Left ventricle myocardium inferior (tissue), 1 donor: Measurements from ENCODE around the gene OVCA2. TPM values are rescaled to one million over a fixed set of nuclear protein-coding genes. Genes with fewer than 3 reads are reported as not detected.
"Not testable (repeated sequence)": the region's sequence is repeated elsewhere in the genome, so short reads cannot be mapped to it uniquely, and the experiment has no call there.

Experiments used
- DNase-seq: peaks from one replicate; pipeline ENCODE4 v3.0.0-alpha.2; 2020
- H3K27ac ChIP-seq: fragments of 200-600 bp; replicated peaks from 2 replicates; pipeline ENCODE4 v1.8.0; 2021
- H3K27me3 ChIP-seq: fragments of 200-600 bp; 2 replicates; pipeline ENCODE4 v1.8.0; 2021; ENCODE audit warnings: low read depth
- H3K36me3 ChIP-seq: fragments of 200-600 bp; 2 replicates; pipeline ENCODE4 v1.8.0; 2021
- H3K4me1 ChIP-seq: fragments of 200-600 bp; 2 replicates; pipeline ENCODE4 v1.8.0; 2021
- H3K4me3 ChIP-seq: fragments of 200-600 bp; 2 replicates; pipeline ENCODE4 v1.8.0; 2021; ENCODE audit warnings: mild to moderate bottlenecking, moderate library complexity
- H3K9me3 ChIP-seq: fragments of 200-600 bp; replicated peaks from 2 replicates; pipeline ENCODE4 v1.8.0; 2021
- intact Hi-C: fragments of 100-400 bp; cut with micrococcal nuclease; formaldehyde crosslinking; loops from one replicate; pipeline ENCODE4 v1.11.0; 2022
- total RNA-seq: library from RNA; stranded (reverse); fragmentation: NEBNext Ultra II Directional; extraction: Animal tissue kit (Norgen Biotek cat#: 25700); gene quantifications from one replicate; pipeline ENCODE4 v1.2.1, GENCODE V29; 2021
- TF ChIP-seq, protein P1 (sequence below): fragments of 200-600 bp; IDR thresholded peaks from 2 replicates; pipeline ENCODE4 v1.8.0; 2021; ENCODE audit warnings: antibody characterized with exemption, mild to moderate bottlenecking, borderline replicate concordance
- donor health status: DM: no; HTN: yes; CAD: no; lungs with severe emphysema.

The OVCA2 gene
- total RNA-seq, 1 donor from 2014 or later: 16.6 TPM

DNA sequence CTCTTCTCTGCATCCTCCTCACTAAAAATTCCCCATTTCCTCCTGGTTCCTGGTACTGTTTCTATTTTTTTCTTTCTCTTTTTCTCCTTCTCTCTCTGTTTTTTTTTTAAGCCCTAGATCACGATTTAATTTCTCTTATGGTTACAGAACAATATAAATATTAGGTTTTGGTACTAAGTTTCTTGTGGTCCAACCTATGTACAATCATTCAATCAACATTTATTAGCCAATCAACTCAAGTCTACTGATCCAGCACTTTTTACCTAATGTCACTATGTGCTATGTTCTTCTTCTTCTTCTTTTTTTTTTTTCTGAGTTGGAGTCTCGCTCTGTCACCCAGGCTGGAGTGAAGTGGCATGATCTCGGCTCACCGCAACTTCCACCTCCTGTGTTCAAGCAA, 29.3 kb upstream of the OVCA2 start:
- H3K27ac ChIP-seq: peak overlapping the region; percentile 66
- no peaks in the 10 kb centered on the region for H3K36me3 ChIP-seq
- no peaks in the 10 kb centered on the region for H3K27me3 ChIP-seq
- no peak for DNase-seq
- H3K4me1 ChIP-seq: peaks cover 27% of the 10 kb centered on the region
- H3K9me3 ChIP-seq: no peaks in the 10 kb centered on the region
- H3K4me3 ChIP-seq: no peak overlapping the region
- TF ChIP-seq, protein P1, sequence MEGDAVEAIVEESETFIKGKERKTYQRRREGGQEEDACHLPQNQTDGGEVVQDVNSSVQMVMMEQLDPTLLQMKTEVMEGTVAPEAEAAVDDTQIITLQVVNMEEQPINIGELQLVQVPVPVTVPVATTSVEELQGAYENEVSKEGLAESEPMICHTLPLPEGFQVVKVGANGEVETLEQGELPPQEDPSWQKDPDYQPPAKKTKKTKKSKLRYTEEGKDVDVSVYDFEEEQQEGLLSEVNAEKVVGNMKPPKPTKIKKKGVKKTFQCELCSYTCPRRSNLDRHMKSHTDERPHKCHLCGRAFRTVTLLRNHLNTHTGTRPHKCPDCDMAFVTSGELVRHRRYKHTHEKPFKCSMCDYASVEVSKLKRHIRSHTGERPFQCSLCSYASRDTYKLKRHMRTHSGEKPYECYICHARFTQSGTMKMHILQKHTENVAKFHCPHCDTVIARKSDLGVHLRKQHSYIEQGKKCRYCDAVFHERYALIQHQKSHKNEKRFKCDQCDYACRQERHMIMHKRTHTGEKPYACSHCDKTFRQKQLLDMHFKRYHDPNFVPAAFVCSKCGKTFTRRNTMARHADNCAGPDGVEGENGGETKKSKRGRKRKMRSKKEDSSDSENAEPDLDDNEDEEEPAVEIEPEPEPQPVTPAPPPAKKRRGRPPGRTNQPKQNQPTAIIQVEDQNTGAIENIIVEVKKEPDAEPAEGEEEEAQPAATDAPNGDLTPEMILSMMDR: no peak
- intact Hi-C loops: no loop called here

DNA sequence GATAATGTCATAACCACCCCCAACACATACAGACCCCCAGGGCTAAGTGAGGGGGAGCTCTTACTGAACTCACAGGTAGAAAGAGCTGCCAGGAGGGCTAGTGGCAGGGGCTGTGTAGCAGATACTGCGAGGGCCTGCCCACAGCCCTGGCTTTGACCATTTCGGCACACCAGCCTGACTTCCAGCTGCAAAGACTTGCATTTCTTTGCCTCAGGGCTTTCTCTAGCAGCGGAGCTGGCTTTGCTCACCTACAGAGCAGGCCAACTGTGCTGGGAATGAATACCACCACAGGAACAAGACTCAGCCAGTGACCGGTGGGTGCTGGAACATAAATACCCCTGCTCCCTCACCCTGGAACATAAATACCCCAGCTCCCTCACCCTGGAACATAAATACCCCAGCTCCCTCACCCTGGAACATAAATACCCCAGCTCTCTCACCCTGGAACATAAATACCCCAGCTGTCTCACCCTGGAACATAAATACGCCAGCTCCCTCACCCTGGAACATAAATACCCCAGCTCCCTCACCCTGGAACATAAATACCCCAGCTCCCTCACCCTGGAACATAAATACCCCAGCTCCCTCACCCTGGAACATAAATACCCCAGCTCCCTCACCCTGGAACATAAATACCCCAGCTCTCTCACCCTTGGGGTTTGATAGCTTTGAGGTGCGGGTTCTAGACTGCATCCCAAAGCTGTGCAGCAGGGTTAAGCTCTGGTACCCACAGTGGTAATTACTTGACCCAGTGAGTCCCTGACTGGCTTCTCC, 28.4 kb upstream of the OVCA2 start:
- peaks cover 27% of the 10 kb centered on the region for H3K4me1 ChIP-seq
- H3K9me3 ChIP-seq, H3K36me3 ChIP-seq, H3K4me3 ChIP-seq, DNase-seq, H3K27me3 ChIP-seq, intact Hi-C loops, H3K27ac ChIP-seq: not testable (repeated sequence)

DNA sequence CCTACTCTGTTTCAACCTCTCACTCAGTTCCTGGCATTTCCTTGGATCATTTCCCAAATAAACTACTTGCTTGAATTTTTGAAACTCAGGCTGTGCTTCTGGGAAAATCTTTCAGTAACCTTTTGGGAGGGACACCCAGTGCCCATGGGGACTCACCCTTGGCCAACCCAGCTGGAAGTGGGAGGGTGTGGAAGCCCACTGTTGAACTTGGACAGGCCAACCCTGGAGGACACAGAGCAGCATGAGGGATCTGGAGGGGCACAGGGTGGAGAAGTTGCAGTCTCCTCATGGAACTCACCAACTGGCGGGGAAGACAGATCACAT, 27.9 kb upstream of the OVCA2 start:
- Histone ChIP-seq H3K27me3 (peaks cover 5% of the 10 kb centered on the region), H3K27ac (no peak overlapping the region), H3K4me1 (peaks cover 27% of the 10 kb centered on the region), H3K36me3 (no peaks in the 10 kb centered on the region), H3K4me3 (no peak overlapping the region), H3K9me3 (no peaks in the 10 kb centered on the region)
- TF ChIP-seq, protein P1: no peak
- no peak for DNase-seq
- intact Hi-C loops: no loop called here

DNA sequence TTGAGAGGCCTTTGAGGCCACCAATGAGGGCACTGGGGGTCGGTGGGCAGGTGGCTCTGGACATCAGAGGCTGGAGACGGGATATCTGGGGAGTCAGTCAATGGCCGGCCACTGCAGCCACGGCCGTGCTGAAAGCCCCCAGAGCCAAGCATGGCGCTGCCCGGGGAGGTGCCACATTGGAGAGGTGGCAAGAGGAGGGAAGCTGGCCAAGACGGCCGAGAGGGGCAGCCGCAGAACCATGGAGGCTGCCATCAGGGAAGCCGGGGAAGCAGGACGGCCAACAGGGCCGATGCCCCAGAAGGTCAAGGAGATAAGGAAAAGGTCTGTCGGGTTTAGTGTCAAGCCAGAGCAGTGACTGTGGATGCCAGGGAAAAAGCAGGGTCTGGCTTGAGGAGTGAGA, 26.5 kb upstream of the OVCA2 start:
- peaks cover 32% of the 10 kb centered on the region for H3K4me1 ChIP-seq
- H3K27me3 ChIP-seq: peaks cover 5% of the 10 kb centered on the region
- no peaks in the 10 kb centered on the region for H3K36me3 ChIP-seq
- intact Hi-C loops: no loop called here
- TF ChIP-seq, protein P1: no peak
- H3K27ac ChIP-seq: no peak overlapping the region
- H3K4me3 ChIP-seq: no peak overlapping the region
- no peaks in the 10 kb centered on the region for H3K9me3 ChIP-seq
- no peak for DNase-seq

DNA sequence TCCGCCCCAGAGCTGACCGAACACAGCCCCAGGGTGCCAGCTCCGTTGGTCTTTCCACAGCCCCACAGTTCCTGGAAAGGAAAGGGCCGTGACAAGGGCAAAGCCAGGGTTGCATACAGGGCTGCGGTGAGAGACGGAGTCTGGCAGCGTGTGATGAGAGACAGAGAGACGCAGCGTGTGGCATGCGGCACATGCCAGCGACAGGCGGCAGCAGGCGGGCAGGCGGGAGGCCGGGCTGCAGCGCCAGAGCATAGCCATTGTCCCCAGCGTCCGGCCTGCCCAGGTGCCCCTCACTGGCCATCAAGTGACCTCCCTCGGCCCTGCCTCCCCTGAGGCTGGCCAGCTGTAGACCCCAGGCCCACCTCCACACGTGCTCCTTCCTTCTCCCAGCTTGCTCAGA, 25.3 kb upstream of the OVCA2 start:
- TF ChIP-seq, protein P1: no peak
- Histone ChIP-seq H3K27ac (no peak overlapping the region), H3K36me3 (no peaks in the 10 kb centered on the region), H3K9me3 (no peaks in the 10 kb centered on the region), H3K27me3 (peaks cover 5% of the 10 kb centered on the region), H3K4me1 (peaks cover 32% of the 10 kb centered on the region), H3K4me3 (no peak overlapping the region)
- intact Hi-C loops: no loop called here
- no peak for DNase-seq

DNA sequence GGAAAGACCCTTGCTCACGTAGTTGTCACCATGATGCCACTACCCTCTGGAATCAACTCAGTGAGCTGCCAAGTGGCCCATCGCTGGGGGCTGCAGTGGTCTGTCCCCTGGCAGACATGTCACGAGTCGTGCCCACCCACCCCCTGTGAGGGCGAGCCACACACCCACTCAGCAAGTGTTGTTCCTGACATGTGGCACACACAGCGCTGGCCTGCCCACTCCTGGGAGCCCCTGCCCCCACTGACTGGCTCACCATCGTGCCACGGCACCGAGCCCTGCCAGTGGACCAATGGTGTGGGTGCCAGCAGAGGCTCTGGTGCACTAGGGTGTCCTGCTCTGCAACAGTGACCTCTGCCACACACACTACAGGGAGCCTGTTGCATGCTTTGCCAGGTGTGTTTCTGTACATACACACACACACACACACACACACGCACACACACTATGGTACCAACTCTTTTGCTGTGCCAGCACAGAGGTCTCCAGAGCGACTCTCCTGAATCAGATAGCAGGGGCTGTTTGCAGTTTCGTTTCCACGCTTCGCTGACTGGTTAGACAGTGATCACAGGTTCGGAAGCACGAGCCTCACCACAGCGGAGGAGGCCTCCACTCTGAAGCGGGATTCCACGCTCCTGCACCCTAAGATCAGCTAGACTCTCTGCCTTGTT, 24.4 kb upstream of the OVCA2 start:
- H3K9me3 ChIP-seq: no peaks in the 10 kb centered on the region
- no peak overlapping the region for H3K4me3 ChIP-seq
- no peak overlapping the region for H3K27ac ChIP-seq
- no peak for DNase-seq
- TF ChIP-seq, protein P1: no peak
- H3K27me3 ChIP-seq: peaks cover 6% of the 10 kb centered on the region
- H3K4me1 ChIP-seq: peaks cover 24% of the 10 kb centered on the region
- no peaks in the 10 kb centered on the region for H3K36me3 ChIP-seq
- intact Hi-C loops: no loop called here
